GM12878 (cell line): Measurements from ENCODE around the gene TBXT.

Experiments used
- CHD4 ChIP-seq: fragments of 200-600 bp; sonication (generic); IDR thresholded peaks from 2 replicates; pipeline ENCODE4 v1.6.1; 2016; ENCODE audit warnings: mild to moderate bottlenecking
- CTCF ChIP-seq, 3 experiments: IDR thresholded peaks in 2 of 3; conservative IDR thresholded peaks in 1 of 3; 2 replicates each; pipeline ENCODE4 v1.5.1; 2011; ENCODE audit warnings: low read depth in 3 of 3, low read length in 3 of 3, mild to moderate bottlenecking in 3 of 3, control low read depth in 2 of 3, moderate library complexity in 2 of 3, inconsistent platforms in 1 of 3, mixed read lengths in 1 of 3; ENCODE audit not compliant: control insufficient read depth in 2 of 3, insufficient read depth in 1 of 3; ENCODE audit errors: extremely low read depth in 1 of 3
- EED ChIP-seq: sonication (generic); IDR thresholded peaks from 2 replicates; pipeline ENCODE4 v1.6.1; 2016; ENCODE audit warnings: antibody characterized with exemption, low read depth
- FOXM1 ChIP-seq: IDR thresholded peaks from 2 replicates; pipeline ENCODE4 v1.6.1; 2012; ENCODE audit warnings: low read depth, mild to moderate bottlenecking, inconsistent platforms, low read length, moderate library complexity
- MTA2 ChIP-seq: fragments of 450-650 bp; IDR thresholded peaks from 2 replicates; pipeline ENCODE4 v1.6.1; 2016; ENCODE audit warnings: low read depth, mild to moderate bottlenecking, moderate library complexity
- NFYB ChIP-seq: IDR thresholded peaks from 2 replicates; pipeline ENCODE4 v1.6.1; 2011; ENCODE audit warnings: low read depth, mild to moderate bottlenecking, low read length, improper control_type of control experiment, moderate library complexity; ENCODE audit not compliant: insufficient read depth
- POLR2A ChIP-seq: IDR thresholded peaks from 2 replicates; pipeline ENCODE4 v1.6.1; 2011; ENCODE audit warnings: low read depth, mild to moderate bottlenecking, low read length
- RAD51 ChIP-seq: fragments of 450-650 bp; IDR thresholded peaks from 2 replicates; pipeline ENCODE4 v1.6.1; 2016; ENCODE audit warnings: moderate library complexity, mild to moderate bottlenecking, inconsistent platforms
- YY1 ChIP-seq: IDR thresholded peaks from 2 replicates; pipeline ENCODE4 v1.6.1; 2011; ENCODE audit warnings: low read depth, mild to moderate bottlenecking, low read length
- TF ChIP-seq, protein P1 (sequence below): IDR thresholded peaks from 2 replicates; pipeline ENCODE4 v1.6.1; 2012; ENCODE audit warnings: mild to moderate bottlenecking, low read depth, low read length

- TF ChIP-seq POLR2A (no peak), YY1 (no peak), EED (no peak), NFYB (no peak), FOXM1 (no peak), MTA2 (no peak), RAD51 (no peak), CTCF (IDR thresholded peaks at IDR 0.05 in 2 of 3, conservative IDR thresholded peaks at IDR 0.05 in 1 of 3; ENCODE audit: control insufficient read depth in 2 of 3, extremely low read depth in 1 of 3, insufficient read depth in 1 of 3, low read depth in 3 of 3, low read length in 3 of 3) (no peak), CHD4 (no peak)
- TF ChIP-seq, protein P1, sequence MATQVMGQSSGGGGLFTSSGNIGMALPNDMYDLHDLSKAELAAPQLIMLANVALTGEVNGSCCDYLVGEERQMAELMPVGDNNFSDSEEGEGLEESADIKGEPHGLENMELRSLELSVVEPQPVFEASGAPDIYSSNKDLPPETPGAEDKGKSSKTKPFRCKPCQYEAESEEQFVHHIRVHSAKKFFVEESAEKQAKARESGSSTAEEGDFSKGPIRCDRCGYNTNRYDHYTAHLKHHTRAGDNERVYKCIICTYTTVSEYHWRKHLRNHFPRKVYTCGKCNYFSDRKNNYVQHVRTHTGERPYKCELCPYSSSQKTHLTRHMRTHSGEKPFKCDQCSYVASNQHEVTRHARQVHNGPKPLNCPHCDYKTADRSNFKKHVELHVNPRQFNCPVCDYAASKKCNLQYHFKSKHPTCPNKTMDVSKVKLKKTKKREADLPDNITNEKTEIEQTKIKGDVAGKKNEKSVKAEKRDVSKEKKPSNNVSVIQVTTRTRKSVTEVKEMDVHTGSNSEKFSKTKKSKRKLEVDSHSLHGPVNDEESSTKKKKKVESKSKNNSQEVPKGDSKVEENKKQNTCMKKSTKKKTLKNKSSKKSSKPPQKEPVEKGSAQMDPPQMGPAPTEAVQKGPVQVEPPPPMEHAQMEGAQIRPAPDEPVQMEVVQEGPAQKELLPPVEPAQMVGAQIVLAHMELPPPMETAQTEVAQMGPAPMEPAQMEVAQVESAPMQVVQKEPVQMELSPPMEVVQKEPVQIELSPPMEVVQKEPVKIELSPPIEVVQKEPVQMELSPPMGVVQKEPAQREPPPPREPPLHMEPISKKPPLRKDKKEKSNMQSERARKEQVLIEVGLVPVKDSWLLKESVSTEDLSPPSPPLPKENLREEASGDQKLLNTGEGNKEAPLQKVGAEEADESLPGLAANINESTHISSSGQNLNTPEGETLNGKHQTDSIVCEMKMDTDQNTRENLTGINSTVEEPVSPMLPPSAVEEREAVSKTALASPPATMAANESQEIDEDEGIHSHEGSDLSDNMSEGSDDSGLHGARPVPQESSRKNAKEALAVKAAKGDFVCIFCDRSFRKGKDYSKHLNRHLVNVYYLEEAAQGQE, result no peak
These were observed 58.0 kb downstream of the TBXT start for GRCh38 chr6:166109608-166110007.
